Epithelial cell of esophagus (primary cell): ENCODE results near the gene MAP2.
A peak's percentile ranks its signal among the peaks of the same experiment; 100 is the strongest.

ENCODE experiments used
- DNase-seq: peaks from one replicate; pipeline ENCODE4 v3.0.0; 2010; ENCODE audit warnings: low read depth
- H3K4me3 ChIP-seq: 2 replicates; pipeline ENCODE4 v1.5.1; 2011; ENCODE audit warnings: mild to moderate bottlenecking, low read length, control low read depth
- TF ChIP-seq, protein P1 (sequence below): IDR thresholded peaks from 2 replicates; pipeline ENCODE4 v1.5.1; 2011; ENCODE audit warnings: low read depth, mild to moderate bottlenecking, low read length, control low read depth, inconsistent platforms; ENCODE audit not compliant: insufficient read depth; ENCODE audit errors: missing control alignments

Gene MAP2

DNA sequence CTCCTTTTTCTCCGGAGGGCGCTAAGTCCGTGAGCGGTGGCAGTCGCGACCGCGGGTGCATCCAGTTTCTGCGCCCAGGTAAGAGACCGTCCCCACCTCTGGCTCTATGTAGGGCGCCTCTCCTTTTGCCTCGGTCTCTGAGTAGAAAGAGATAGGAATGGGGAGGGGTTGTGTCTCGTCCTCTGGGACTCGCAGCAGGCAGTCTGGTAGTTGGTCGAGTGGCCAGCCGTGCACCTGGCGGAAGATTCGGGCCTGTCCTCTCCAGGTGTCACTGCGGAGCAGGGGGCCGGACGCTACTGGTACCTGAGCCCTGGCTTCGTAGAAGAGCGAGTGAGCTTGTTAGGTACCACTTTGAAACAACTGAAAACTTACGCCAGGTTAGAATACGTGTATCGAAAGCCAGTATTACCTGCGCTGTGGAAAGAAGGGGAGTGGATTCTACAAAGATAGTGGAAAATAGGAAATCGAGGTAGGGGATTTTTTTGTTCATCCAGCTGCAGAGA, 403 bp downstream of the MAP2 start:
- peak; percentile 44 for DNase-seq
- TF ChIP-seq, protein P1, sequence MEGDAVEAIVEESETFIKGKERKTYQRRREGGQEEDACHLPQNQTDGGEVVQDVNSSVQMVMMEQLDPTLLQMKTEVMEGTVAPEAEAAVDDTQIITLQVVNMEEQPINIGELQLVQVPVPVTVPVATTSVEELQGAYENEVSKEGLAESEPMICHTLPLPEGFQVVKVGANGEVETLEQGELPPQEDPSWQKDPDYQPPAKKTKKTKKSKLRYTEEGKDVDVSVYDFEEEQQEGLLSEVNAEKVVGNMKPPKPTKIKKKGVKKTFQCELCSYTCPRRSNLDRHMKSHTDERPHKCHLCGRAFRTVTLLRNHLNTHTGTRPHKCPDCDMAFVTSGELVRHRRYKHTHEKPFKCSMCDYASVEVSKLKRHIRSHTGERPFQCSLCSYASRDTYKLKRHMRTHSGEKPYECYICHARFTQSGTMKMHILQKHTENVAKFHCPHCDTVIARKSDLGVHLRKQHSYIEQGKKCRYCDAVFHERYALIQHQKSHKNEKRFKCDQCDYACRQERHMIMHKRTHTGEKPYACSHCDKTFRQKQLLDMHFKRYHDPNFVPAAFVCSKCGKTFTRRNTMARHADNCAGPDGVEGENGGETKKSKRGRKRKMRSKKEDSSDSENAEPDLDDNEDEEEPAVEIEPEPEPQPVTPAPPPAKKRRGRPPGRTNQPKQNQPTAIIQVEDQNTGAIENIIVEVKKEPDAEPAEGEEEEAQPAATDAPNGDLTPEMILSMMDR: no peak
- peak overlapping the region; percentile 73 for H3K4me3 ChIP-seq

DNA sequence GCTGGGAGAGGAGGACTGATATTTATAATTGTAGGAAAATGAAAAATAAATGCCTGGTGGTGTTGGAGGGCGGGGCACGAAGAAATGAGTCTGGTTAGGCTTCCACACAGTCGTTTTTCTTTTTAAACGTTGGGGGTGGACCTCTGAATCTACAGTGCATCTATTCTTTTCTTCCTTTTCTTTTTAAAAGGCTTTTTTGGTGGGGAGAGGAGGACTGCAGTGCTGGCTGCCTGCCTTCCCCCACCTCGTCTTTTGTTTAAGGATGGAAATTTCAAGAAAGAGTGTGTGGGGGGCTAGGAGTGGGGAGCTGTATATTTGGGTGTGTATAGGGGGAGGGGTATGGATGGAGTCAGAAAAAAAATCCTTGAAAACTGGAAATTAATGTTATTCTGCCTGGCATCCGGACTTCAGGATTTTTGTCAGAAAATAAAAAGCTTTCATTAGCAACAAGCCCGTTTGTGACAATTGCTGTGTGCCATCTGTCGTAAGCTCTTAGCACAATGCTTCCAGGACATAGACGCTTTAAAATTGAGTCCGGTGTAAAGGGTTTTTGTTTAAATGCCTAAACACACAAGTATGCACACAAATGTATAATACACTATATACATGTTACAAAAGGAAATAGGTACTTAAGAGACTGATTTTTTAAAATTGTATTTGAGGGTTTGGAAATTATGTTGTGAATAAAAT, 1.1 kb downstream of the MAP2 start:
- DNase-seq: no peak
- peak overlapping the region; percentile 73 for H3K4me3 ChIP-seq
- TF ChIP-seq, protein P1: no peak

DNA sequence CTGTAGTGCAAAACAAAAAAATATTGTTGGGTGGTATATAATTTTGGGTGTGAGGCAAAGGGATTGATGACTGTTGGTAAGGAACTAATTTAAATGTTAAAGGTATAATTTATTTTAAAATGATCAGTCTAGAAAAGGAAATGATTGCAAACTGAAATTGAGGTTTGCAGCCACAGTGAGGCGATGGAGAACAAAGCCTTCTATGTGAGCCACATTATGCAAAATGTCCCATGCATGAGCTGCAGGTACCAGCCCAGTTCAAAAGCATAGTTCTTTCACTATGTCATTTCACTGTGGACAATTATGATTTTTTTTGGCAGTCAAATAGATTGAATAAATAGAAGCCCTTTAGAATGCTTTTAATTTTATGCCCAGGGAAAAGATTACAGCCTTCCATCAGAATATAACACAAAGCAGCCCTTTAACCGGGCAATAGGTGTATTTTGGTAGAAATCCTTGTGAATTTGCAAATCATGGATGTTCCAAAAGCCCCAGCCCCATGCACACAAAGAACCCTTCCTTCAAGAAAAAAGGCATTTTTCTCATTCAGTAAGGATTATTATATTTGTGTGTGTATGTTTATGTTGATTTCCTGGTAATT, 1.7 kb downstream of the MAP2 start:
- DNase-seq: peak; percentile 84
- H3K4me3 ChIP-seq: peak overlapping the region; percentile 73
- TF ChIP-seq, protein P1: peak; percentile 80

DNA sequence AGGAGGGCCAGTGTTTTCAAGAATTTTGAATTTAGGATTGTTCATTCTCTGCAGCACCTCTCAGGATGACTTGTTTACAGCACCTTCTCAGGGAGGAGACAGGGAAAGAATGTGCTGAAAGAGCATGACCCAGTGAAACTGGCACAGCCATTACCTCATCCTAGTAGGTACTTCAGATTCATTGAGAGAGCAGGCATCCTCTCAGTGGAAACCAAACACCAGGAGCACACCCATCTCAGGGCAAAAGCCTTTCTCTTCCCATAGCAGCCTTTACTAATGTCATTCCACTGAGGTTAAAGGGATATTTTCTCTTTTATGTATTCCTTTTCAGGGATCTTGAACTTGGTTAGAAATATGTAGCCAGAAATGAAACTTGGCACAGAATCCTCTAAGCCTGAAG, 2.6 kb downstream of the MAP2 start:
- TF ChIP-seq, protein P1: no peak
- peak; percentile 96 for DNase-seq
- H3K4me3 ChIP-seq: no peak overlapping the region

DNA sequence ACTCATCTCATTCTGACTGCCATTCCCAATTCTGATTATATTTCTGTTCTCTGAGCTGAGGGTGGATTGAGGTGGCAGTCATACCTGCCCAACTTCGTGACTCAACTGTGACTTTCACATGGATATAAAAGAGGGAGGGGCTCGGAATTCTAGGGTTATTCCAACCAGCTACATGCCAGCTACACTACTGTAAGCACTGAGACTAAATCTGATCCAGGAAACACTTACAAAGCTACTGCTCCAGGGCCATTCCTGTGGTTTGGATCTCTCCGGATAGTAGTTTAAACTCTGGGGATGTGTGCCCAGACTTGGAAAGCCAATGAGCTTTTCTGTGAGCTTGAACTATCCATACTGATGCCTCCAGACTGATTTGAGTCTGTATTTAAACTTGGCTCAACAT, 7.9 kb downstream of the MAP2 start:
- no peak overlapping the region for H3K4me3 ChIP-seq
- DNase-seq: peak; percentile 98
- TF ChIP-seq, protein P1: no peak

DNA sequence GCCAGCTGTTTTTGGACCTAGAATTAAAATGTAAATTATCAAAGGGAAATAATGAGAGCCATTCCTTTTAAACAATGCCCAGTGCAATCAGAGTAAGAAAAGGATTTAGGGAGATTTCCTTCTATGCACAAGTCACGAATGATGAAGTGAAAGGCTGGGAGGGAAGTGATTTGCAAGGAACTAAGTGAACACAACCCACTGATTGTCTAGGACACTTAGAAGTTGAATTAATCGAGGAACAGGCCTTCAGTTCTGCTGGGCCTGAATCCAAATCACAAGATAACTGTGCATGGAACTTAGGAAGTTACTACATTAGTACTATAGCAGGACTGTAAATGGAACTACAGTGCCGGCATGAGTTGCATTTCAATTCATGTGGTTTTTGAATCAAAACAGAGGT, 17.7 kb downstream of the MAP2 start:
- DNase-seq: no peak
- no peak overlapping the region for H3K4me3 ChIP-seq
- TF ChIP-seq, protein P1: no peak
